ENCODE measurements around the gene DOK4. TPM values are rescaled to one million over a fixed set of nuclear protein-coding genes. Genes with fewer than 3 reads are reported as not detected.

DOK4 gene
- total RNA-seq, 2 experiments from 2014 or later: 2.4 to 2.9 TPM

GRCh38 chr16:57485091-57485915 lies 990 bp downstream of the DOK4 start:
- H3K4me1 ChIP-seq (ENCODE audit: insufficient read depth, low read length): peaks cover 22% of the 10 kb centered on the region
- peak overlapping the region; percentile 76 for H3K4me3 ChIP-seq (ENCODE audit: low read length)
- no peaks in the 10 kb centered on the region for H3K9me3 Mint-ChIP-seq
- DNase-seq (no peak), ATAC-seq (ENCODE audit: poor library complexity) (no peak)
- CTCF ChIA-PET: interaction anchor here (0.7 to 1.9 kb wide), 3 partner anchors 23 to 249 kb away, joined by 3 to 8 read pairs (median 3); partner anchors contain the start of gene POLR2C
- no peaks in the 10 kb centered on the region for H3K36me3 Mint-ChIP-seq (ENCODE audit: low read depth)
- H3K9me3 ChIP-seq (ENCODE audit: control insufficient read depth in 1 of 2, insufficient read depth in 1 of 2, low read length in 2 of 2): no peaks in the 10 kb centered on the region
- intact Hi-C loops (cut with DNase I, micrococcal nuclease): no loop called here
- H3K36me3 ChIP-seq (ENCODE audit: insufficient read depth, low read length): no peaks in the 10 kb centered on the region
- no peaks in the 10 kb centered on the region for H3K27me3 Mint-ChIP-seq
- H3K4me1 Mint-ChIP-seq (ENCODE audit: low read depth): peaks cover 34% of the 10 kb centered on the region
- peak overlapping the region; percentile 89 for H3K4me3 Mint-ChIP-seq
- TF ChIP-seq, protein P1, sequence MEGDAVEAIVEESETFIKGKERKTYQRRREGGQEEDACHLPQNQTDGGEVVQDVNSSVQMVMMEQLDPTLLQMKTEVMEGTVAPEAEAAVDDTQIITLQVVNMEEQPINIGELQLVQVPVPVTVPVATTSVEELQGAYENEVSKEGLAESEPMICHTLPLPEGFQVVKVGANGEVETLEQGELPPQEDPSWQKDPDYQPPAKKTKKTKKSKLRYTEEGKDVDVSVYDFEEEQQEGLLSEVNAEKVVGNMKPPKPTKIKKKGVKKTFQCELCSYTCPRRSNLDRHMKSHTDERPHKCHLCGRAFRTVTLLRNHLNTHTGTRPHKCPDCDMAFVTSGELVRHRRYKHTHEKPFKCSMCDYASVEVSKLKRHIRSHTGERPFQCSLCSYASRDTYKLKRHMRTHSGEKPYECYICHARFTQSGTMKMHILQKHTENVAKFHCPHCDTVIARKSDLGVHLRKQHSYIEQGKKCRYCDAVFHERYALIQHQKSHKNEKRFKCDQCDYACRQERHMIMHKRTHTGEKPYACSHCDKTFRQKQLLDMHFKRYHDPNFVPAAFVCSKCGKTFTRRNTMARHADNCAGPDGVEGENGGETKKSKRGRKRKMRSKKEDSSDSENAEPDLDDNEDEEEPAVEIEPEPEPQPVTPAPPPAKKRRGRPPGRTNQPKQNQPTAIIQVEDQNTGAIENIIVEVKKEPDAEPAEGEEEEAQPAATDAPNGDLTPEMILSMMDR (IDR thresholded peaks at IDR 0.05): no peak
- H3K27ac ChIP-seq (ENCODE audit: low read depth in 1 of 2, low read length in 2 of 2): no peak overlapping the region
- no peaks in the 10 kb centered on the region for H3K27me3 ChIP-seq (ENCODE audit: control insufficient read depth in 1 of 2, insufficient read depth in 2 of 2, low read length in 2 of 2)
- POLR2A ChIA-PET: interaction anchor here (0.6 to 6.4 kb wide), 5 partner anchors 16 to 52 kb away, joined by 3 to 49 read pairs (median 4); partner anchors contain the start of gene CCDC102A
- peak overlapping the region; percentile 69 for H3K27ac Mint-ChIP-seq

DNA sequence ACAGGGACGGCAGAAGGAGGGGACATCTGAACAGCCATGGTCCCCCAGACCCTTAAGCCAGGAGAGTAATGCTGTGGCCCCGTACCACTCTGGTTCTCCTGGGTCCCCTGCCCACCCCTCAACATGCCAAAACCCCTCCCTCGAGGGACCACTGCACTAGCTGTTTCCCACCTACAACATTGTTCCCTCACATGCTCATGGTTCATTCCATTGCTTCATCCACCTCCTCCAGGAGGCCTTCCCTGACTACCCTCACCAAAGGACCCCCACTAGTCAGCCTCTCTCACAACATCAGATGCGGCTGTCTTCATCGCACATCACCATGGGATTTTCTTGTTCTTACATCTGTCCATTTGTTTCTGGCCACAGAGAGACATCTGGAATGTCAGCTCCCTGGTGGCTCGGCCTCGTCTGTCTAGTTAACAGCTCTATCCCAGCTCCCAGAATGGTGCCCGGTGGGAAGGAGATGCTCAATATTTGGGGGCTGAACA lies 1.7 kb downstream of the DOK4 start:
- ATAC-seq (ENCODE audit: poor library complexity): no peak
- no peaks in the 10 kb centered on the region for H3K9me3 ChIP-seq (ENCODE audit: control insufficient read depth in 1 of 2, insufficient read depth in 1 of 2, low read length in 2 of 2)

More for the DNA sequence above, 1.7 kb downstream of the DOK4 start:
- Mint-ChIP-seq H3K4me3 (peak overlapping the region; percentile 89), H3K9me3 (no peaks in the 10 kb centered on the region), H3K36me3 (ENCODE audit: low read depth) (no peaks in the 10 kb centered on the region), H3K4me1 (ENCODE audit: low read depth) (peaks cover 34% of the 10 kb centered on the region), H3K27me3 (no peaks in the 10 kb centered on the region), H3K27ac (no peak overlapping the region)
- POLR2A ChIA-PET: interaction anchor here (1.0 to 6.4 kb wide), 2 partner anchors 46 to 53 kb away, joined by 3 to 49 read pairs; partner anchors contain the start of gene CCDC102A
- H3K36me3 ChIP-seq (ENCODE audit: insufficient read depth, low read length): no peaks in the 10 kb centered on the region
- H3K4me1 ChIP-seq (ENCODE audit: insufficient read depth, low read length): peaks cover 22% of the 10 kb centered on the region
- H3K27me3 ChIP-seq (ENCODE audit: control insufficient read depth in 1 of 2, insufficient read depth in 2 of 2, low read length in 2 of 2): no peaks in the 10 kb centered on the region
- CTCF ChIA-PET: interaction anchor here (1.9 kb wide), 1 partner anchor 22 kb away, joined by 8 read pairs; the partner anchor contains the start of gene POLR2C
- no peak overlapping the region for H3K4me3 ChIP-seq (ENCODE audit: low read length)
- no peak for DNase-seq
- TF ChIP-seq, protein P1 (IDR thresholded peaks at IDR 0.05): no peak
- no peak overlapping the region for H3K27ac ChIP-seq (ENCODE audit: low read depth in 1 of 2, low read length in 2 of 2)
- intact Hi-C loops (cut with DNase I, micrococcal nuclease): no loop called here

Data from CD4-positive, alpha-beta T cell (primary cell).